Occipital lobe (tissue), 2 donors: Measurements from ENCODE around the gene NKAIN2. TPM values are rescaled to one million over a fixed set of nuclear protein-coding genes. Genes with fewer than 3 reads are reported as not detected.
"Not testable (repeated sequence)": the region's sequence is repeated elsewhere in the genome, so short reads cannot be mapped to it uniquely, and the experiment has no call there.

Experiments used
- DNase-seq: peaks from one replicate; lab custom pipeline; 2025; lab: John Stamatoyannopoulos, UW
- total RNA-seq: library from RNA; depleted of rRNA; stranded (reverse); fragments of >200 nt; gene quantifications from one replicate; pipeline ENCODE4 v1.2.3, GENCODE V29; 2014

The NKAIN2 gene
- total RNA-seq, 1 donor from 2014 or later = 130 TPM

DNA sequence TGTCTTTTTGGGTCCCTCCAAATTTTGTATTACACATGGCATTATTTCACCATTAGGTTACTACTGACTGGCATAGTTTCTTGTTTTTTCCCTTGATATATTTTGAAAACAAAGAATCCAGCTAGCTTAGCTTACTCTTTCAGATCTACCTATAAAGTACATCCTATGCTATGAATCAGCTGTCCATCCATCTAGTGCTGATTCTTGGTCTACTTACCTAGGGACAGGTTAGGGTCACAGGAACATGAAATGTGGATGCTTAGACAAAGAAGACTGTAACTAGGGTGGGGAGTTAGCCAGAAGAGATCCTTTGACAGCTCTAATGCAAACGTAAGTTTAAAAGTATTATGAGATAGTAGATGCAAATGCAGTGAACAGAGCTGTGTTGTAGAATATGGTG lies 91.7 kb downstream of the NKAIN2 start:
- no peak for DNase-seq

DNA sequence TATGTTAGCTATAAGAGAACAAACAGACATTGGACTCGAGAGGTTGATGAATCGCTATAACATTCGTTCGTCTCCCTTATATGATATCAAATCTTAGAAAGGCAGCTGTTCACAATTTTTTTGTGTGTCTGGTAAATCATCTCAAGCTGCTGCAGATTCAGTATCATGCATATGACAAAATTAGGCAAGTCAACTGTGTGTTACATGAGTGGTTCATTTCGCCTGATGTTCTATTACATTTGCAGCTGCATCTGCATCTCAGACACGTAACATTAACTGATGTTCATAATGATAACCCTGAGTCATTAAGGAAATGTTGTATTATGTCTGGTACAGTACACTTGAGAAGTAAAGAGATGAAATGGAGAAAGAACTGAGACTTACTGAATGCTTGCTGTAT lies 92.1 kb downstream of the NKAIN2 start:
- no peak for DNase-seq

DNA sequence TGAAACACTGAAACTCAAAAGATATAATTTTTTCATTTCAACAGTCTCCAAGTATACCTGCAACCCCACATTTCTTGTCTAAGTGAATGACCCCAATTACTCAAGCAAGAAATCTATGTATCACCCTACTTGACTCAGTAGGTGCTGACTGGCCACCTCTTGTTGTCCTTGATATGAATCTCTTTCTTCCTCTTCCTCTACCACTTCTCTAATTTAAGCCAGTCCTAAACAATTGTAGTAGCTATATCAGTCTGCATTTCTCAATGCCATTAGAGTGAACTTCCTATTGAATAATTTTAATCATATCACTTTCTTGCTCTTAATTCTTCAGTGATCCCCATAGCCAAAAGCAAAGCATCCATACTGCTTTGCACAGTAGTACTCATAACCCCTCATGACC lies 93.2 kb downstream of the NKAIN2 start:
- DNase-seq = no peak

DNA sequence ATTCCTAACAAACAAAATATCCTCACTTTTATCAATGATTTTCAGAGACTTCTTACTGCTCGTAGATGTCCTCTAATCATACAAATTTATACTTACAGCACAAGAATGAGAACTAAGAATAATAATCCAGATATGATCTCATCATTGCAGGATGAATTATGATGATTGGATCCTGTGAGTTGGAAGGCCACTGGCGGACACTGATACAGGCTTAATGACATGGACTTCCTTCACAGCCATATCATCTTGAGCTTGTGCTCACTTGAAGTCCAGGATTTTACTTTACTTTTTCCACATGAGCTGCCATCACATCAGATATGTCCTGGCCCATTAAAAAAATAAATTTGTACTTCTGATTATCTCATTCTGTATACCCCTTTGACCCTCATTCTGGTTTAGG lies 94.3 kb downstream of the NKAIN2 start:
- no peak for DNase-seq

DNA sequence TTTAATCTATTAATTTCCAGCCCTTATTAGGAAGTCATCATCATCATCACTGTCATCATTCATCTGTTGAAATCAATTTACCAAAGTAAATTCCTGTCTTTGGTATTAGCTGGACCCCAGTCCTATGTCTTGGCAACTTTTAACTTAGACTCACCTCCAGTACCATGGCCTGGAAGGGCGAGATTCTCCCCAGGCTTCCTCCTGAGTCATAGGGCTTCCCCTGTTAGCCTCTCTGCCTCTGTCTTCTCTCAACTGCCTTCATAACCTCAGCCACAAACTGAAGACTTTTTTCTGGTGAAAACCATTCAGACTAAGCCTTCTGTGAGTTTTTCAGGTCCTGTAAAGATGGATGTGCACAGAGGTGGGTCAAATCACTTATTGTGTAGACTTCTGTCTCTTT lies 95.0 kb downstream of the NKAIN2 start:
- DNase-seq = no peak

DNA sequence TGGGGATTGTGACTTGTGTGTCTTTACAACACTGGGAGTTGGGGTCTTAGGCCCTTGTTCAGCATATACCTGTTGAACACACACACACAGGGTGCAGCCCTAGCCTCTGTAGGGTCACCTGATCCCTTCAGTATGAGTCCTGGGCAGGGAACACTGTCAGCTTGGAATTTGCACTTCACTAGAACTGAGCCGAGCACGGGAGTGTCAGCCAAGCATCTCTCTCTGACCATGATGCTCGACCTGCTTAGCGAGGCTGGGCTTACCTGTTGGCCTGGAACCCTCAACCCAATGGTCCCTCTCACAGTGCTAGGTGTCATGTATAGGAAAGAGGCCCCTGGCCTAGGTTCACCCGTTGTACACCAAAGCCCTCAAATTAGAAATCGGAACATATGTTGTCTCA lies 96.1 kb downstream of the NKAIN2 start:
- no peak for DNase-seq

DNA sequence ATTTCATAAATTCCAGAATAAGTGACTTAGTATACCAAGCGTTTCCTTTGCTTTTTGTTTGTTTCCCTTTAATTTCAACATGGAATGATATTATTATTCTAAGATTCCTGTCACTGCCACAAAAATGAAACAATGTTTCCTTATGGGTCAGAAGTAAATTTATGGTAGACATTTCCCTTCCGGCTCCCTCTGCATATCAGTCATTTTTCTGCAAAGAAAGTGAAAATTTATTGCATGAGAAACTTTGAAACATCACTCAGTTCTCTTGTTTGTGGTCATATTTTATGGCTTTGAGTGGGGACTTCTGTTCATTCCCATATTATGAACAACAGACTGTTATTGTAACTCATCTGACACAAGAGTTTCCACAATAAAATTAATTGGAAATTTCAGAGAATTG lies 97.8 kb downstream of the NKAIN2 start:
- DNase-seq = no peak

DNA sequence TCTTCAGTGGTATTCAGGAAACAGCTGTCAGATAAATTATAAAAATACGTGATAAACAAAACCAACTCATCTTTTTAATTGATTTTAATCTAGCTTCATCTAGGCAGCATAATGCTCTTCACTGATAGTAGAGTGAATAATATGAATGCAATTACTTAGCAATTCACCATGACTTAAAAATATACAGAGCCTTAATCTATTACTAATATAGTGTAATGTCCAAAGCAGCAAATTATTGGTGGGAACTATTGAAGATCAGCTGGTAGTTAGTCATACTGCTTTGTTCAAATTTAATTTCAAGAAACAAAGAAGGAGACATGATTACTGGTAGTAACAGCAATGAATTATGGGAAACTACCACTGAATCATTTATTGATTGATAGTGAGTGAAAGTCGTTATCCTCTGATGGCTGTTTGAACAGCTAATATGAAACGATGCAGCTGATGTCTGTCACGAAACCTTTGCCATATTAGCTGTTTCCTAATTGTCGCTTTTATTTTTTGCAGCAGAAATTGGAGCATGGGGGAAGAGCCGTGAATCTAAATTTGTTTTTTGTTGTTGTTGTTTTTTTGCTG lies 99.2 kb downstream of the NKAIN2 start:
- DNase-seq = no peak

DNA sequence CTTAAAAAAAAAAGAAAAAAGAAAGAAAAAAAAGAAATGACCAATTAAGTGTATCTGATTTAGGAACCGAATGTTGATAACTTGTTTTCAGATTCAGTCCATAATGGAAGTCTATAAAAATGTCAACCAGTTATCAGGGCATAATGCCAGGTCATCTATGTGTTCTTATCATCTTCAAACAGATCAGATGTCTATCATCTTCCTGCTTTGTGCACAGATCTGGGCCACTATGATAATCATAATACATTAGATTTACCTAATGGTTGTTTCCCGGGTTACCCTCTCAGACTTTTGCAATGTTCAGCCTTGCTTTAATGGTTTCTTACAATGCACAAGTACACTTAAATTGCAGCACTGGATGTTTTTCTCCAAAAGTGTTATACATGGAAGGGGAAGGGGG lies 100.6 kb downstream of the NKAIN2 start:
- no peak for DNase-seq

DNA sequence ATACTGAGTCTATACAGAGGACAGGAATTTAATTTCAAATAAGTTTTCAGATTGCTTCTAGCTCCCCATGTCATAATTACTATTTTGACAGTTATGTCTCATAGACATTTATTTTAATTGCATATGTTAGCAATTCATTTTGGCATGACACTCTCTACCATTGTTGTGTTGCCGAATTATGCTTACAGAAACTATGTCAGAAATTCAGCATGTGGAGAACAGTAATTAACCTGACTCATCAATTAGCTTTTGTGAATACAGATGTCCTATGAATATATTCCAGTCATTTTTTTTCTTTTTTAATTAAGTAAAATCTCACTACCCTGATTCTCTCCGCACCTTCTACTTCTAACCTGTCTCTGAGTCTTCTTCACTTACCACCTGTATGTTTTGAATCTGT lies 105.1 kb downstream of the NKAIN2 start:
- DNase-seq = no peak

DNA sequence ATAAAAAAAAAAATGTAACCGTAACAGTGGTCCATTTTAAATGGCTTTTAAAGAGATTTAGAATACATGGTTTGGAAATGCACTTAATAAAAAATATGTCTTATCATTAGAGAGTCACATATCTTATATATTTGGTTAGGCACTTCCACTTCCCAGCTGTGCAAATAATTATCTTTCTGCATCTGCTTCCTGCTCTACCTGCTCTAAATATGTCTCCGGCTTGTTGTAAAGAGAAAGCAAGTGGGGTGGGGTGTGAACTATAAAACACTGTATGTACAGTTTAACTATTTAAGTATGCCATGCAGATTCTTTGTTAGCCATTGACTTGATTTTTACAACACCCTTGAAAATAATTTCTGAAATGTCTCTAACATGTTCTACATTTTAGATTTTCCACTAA lies 106.3 kb downstream of the NKAIN2 start:
- no peak for DNase-seq

DNA sequence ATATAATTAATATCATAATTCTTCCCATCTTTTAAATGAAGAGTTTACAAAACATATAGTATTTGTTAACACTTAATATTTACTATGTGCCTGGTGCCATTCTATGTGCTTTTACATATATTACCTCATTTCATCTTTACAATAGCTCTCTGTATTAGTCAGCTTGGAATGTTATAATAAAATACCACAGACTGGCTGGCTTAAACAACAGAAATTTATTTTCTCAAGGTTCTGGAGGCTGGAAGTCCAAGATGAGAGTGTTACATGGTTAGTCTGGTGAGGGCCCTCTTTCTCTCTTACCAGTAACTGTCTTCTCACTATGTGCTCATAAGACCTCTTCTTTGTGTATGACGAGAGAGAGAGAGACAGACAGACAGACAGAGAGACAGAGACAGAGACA lies 110.2 kb downstream of the NKAIN2 start:
- no peak for DNase-seq

DNA sequence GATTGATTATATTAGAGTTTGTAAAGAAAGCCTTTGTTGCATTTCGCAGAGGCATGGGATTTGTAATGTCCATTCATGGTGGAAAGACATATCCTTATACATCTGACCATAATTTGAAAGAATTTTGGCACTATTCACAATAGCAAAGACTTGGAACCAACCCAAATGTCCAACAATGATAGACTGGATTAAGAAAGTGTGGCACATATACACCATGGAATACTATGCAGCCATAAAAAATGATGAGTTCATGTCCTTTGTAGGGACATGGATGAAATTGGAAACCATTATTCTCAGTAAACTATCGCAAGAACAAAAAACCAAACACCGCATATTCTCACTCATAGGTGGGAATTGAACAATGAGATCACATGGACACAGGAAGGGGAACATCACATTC lies 119.7 kb downstream of the NKAIN2 start:
- DNase-seq = not testable (repeated sequence)

DNA sequence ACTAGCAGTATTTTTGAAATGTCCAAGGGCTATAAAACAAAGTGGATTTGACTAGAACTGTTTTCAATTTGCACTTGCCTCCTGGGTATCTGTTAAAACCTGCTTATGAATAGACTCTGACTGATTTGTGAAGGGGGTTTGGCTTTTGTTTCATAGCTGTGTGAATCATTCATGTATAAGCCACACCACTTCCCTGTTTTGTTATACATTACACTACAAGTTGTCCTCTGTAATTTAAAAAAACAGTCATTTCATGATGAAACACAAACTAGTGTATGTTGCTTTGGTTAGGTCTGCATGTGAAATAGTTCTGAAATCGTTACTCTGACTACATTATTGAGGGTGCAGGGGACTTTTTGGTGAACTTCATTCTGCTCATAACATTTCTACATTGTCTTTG lies 121.7 kb downstream of the NKAIN2 start:
- no peak for DNase-seq

DNA sequence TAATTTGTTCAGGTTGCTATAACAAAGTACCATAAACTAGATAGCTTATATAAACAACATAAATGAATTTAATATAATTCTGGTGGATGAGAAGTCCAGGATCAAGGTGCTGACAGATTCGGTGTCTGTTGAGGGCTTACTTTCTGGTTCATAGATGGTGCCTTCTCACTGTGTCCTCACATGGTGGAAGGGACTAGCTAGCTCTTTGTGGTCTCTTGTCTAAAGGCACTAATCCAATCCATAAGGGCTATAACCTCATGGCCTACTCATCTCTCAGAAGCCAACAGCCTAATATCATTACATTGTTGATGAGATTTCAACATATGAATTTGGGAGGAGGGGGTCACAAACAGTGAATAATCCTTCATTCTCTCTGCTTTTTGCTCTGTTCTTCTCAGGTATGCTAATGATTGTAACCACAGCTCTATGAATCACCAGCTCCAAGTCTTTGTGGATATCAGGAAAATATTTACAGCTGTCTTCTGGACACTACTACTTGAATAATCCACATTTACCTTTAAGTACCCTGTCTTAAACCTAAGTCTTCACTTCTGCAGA lies 122.3 kb downstream of the NKAIN2 start:
- no peak for DNase-seq

DNA sequence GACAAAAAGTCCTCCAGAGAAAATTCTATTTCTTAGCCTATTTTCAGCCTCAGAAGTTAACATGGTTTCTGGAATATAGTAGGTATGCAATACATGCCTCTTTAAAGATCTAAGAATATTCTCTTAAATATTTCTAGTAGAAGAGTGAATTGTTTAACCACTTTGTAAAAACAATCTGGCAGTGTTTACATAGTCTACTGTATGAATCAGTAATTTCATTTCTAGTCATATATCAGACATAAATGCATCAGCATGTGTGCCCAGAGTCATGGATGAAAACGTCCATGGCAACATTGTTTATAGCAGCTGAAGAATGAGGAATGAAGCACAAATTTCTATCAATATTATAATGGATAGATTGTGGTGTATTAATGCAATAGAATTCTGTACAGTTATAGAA lies 124.9 kb downstream of the NKAIN2 start:
- no peak for DNase-seq

DNA sequence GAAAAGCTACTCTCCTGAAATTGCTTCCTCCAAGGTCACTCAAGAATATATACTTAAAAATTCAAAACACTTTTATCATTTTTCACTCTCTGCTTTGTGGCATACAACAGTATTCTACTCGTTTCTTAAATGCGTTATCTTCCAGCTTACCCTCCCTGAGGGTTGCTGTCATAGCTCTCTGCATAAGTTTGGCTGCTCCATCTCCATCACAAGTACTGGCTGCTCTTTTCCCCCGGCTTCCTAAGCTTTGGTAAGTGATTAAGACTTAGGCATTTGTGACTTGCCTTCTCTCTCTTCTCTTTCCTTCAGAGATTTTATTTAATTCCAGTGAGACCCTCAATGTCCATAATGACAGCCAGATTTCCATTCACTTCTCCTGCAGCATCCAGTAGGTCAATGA lies 128.3 kb downstream of the NKAIN2 start:
- no peak for DNase-seq

DNA sequence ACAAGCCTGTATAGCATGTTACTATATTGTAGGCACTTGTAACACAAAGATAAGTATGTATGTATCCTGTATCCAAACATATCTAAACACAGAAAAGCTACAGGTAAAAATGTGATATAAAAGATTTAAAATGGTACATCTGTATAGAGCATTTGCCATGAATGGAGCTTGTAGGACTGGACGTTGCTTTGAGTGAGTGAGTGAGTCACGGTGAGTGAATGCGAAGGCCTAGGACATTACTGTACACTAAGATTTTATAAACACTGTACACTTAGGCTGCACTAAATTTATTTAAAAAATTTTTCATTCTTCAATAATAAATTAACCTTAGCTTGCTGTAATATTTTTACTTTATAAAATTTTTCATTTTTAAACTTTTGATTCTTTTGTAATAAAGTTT lies 136.9 kb downstream of the NKAIN2 start:
- no peak for DNase-seq

DNA sequence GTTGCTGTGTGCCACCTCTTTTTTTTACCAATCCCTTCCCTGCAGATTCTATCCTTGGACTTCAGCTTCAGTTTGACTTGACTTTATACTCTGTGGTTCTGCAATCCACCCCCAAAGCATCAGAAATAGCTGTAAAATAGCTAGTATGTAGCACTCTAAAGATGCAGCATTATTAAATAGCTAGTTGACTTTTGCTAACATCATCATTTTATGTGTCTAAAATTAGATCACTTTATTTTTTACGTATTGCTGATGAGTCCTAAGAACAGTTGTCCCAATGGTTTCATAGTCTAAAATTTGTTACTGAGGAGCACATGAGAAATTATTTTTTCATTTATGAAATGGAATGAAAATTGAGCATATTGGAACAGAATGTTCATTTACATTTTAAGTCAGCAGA lies 138.2 kb downstream of the NKAIN2 start:
- no peak for DNase-seq

DNA sequence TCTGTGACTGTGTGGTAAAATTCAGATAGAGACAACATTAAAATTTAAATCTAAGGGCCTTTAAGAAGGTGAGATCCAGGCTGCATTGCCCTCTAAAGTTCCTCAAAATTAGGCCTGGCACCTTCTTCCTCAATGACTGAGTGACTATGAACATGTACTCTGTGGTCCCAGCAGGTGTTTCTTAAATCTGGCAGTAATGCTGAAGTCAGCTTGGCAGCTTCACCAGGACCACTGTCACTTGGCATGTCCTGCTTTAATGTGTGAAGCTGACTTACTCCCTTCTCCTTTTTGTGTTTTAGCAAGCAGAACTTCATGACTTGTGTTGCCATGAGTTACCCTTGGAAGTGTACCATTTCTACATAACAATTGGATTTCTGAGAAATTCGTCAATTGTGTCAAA lies 141.7 kb downstream of the NKAIN2 start:
- no peak for DNase-seq

DNA sequence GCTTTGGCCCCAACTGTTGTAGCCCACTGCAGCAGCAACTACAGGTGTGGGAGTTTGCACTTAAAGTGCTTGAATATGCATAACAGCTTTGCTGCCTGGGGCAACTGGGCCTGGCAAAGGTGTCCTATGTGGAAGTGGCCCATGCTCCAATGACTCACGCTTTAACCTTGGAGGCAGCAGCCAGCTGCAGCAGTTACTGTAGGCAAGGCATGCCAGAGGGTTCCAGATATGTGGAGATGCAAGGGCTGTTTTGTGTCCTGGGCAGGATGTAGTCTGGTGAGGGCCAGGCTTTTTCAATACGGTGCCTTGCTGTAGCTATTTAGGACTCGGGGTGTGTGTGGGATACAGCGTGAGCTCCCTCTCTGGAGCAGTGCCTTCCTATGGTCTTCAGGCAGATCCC lies 150.3 kb downstream of the NKAIN2 start:
- DNase-seq = no peak

DNA sequence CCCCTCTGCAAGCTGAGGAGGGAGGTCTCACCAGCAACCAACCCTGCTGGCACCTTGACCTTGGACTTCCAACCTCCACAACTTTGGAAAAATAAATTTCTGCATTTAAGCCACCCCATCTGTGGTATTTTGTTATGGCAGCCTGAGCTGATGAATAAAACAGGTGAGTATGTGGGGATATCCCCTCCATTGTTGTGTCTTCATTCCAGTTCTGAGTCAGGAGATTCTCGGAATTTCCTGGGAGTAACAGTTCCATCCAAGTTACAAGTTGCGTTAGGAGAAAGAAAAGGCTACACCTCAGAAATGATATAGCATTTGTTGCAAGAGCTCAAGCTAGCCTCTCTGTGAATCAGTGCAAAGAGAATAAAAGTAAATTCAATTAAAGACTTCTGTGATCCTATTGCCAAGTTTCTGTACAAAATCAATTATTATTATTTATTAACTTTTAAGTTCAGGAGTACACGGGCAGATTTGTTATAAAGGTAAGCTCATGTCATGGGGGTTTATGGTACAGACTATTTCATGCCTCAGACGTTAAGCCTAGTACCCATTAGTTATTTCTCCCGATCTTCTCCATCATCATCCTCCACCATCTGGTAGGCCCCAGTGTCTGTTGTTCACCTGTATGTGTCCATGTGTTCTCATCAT lies 153.0 kb downstream of the NKAIN2 start:
- DNase-seq = no peak

DNA sequence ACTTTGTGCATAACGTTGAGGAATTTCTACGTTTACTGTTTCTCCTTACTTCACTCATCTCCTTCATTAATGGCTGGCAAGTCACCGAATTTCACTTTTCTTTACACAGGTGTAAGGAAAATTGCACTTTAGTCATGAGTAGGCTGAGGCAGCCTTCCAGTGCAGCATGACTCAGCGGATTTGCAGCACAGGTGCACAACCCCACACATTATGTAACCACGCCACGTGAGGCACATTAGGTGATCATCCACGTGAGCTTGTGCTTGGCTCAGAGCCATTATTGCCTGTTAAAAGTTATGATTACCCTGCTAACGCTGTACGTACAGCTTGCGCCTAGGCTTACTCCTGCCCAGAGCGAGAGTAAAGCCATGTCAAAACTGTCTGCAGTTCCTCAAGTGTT lies 158.8 kb downstream of the NKAIN2 start:
- DNase-seq = no peak

DNA sequence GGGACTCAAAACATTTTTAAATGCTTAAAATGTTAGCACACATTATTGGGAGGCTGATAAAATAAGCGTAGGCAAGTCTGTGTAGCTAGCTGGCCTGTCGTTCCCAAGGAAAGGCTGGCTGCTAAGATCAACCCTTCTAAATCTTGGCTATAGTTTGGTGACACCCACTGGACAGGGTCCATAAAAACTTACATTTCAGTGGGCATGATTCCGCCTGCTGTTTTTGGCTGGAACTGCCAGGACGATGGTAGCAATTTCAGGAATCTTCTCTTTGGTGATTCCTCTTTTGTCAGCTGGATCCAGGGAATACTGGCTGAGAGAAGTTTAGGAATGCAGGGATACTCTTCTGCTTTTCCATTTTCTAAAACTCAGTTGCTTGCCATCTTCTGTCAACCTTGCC lies 162.2 kb downstream of the NKAIN2 start:
- DNase-seq = no peak
